ENCODE data around the gene BLOC1S1.

BLOC1S1 gene

GRCh38 chr12:55715833-55716581 is at the start of gene BLOC1S1:
Gene BLOC1S1, plus strand, starts transcription at chr12:55716046. Its CDS starts 6 bp downstream, at chr12:55716052.
- Histone ChIP-seq H3K4me3 (ENCODE audit: insufficient read length, low read depth) (peak within 1 kb of the TSS; percentile 75), H3K9me3 (ENCODE audit: insufficient read depth, low read length) (no peaks in the 10 kb centered on the region), H3K4me1 (ENCODE audit: insufficient read depth, insufficient read length) (peaks cover 14% of the 10 kb centered on the region), H3K9ac (ENCODE audit: insufficient read length, low read depth) (peak within 1 kb of the TSS; percentile 90), H3K27me3 (ENCODE audit: insufficient read depth, insufficient read length) (peaks cover 15% of the 10 kb centered on the region), H3K36me3 (ENCODE audit: insufficient read depth, insufficient read length, low read length) (peaks cover 17% of the 10 kb centered on the region)
- peak; percentile 95 for DNase-seq (ENCODE audit: low read depth, low spot score)
- TF ChIP-seq ZNF274 (IDR thresholded peaks at IDR 0.05; ENCODE audit: low read depth, low read length), result no peak
- TF ChIP-seq YY1 (IDR thresholded peaks at IDR 0.05; ENCODE audit: insufficient read depth, insufficient read length), result no peak
- TF ChIP-seq SUZ12 (IDR thresholded peaks at IDR 0.05; ENCODE audit: extremely low read depth, insufficient read depth, insufficient read length), result no peak

GRCh38 chr12:55666508-55666907 is 49.3 kb upstream of the BLOC1S1 start:
- DNase-seq (ENCODE audit: low read depth, low spot score), result no peak
- H3K27me3 ChIP-seq (ENCODE audit: insufficient read depth, insufficient read length), result no peaks in the 10 kb centered on the region
- peaks cover 8% of the 10 kb centered on the region for H3K4me1 ChIP-seq (ENCODE audit: insufficient read depth, insufficient read length)
- H3K36me3 ChIP-seq (ENCODE audit: insufficient read depth, insufficient read length, low read length), result no peaks in the 10 kb centered on the region
- H3K9me3 ChIP-seq (ENCODE audit: insufficient read depth, low read length), result no peaks in the 10 kb centered on the region
- TF ChIP-seq YY1 (IDR thresholded peaks at IDR 0.05; ENCODE audit: insufficient read depth, insufficient read length) (no peak), ZNF274 (IDR thresholded peaks at IDR 0.05; ENCODE audit: low read depth, low read length) (no peak), SUZ12 (IDR thresholded peaks at IDR 0.05; ENCODE audit: extremely low read depth, insufficient read depth, insufficient read length) (no peak)
- no peak overlapping the region for H3K9ac ChIP-seq (ENCODE audit: insufficient read length, low read depth)
- peak overlapping the region; percentile 24 for H3K4me3 ChIP-seq (ENCODE audit: insufficient read length, low read depth)

DNA sequence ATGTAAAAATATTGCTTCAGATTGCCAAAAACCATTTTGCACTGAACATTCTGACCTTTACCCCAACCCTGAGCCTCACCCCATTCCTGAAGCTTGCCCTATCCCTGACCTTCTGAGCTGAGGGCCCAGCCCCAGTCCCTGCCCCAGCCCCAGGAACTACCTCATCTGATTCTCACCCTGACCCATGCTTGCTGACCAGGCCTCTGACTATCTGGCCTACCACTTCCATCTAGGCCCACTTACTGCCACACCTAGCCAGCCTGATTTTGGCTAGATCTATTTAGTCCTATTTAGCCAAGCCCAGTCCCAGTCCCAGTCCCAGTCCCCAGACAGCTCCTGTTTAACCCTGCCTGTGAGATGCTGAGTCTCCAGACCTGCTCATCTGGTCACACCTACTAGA is 45.6 kb upstream of the BLOC1S1 start:
- Histone ChIP-seq H3K4me1 (ENCODE audit: insufficient read depth, insufficient read length) (peaks cover 8% of the 10 kb centered on the region), H3K9me3 (ENCODE audit: insufficient read depth, low read length) (no peaks in the 10 kb centered on the region), H3K27me3 (ENCODE audit: insufficient read depth, insufficient read length) (no peaks in the 10 kb centered on the region), H3K36me3 (ENCODE audit: insufficient read depth, insufficient read length, low read length) (no peaks in the 10 kb centered on the region), H3K9ac (ENCODE audit: insufficient read length, low read depth) (no peak overlapping the region), H3K4me3 (ENCODE audit: insufficient read length, low read depth) (no peak overlapping the region)
- DNase-seq (ENCODE audit: low read depth, low spot score), result no peak
- TF ChIP-seq ZNF274 (IDR thresholded peaks at IDR 0.05; ENCODE audit: low read depth, low read length), result no peak

- H3K4me1 ChIP-seq (ENCODE audit: insufficient read depth, insufficient read length), result peaks cover 5% of the 10 kb centered on the region
- no peak overlapping the region for H3K4me3 ChIP-seq (ENCODE audit: insufficient read length, low read depth)
- no peak for TF ChIP-seq SUZ12 (IDR thresholded peaks at IDR 0.05; ENCODE audit: extremely low read depth, insufficient read depth, insufficient read length)
- TF ChIP-seq ZNF274 (IDR thresholded peaks at IDR 0.05; ENCODE audit: low read depth, low read length), result no peak
- TF ChIP-seq YY1 (IDR thresholded peaks at IDR 0.05; ENCODE audit: insufficient read depth, insufficient read length), result no peak
- no peaks in the 10 kb centered on the region for H3K27me3 ChIP-seq (ENCODE audit: insufficient read depth, insufficient read length)
- H3K9me3 ChIP-seq (ENCODE audit: insufficient read depth, low read length), result no peaks in the 10 kb centered on the region
- H3K9ac ChIP-seq (ENCODE audit: insufficient read length, low read depth), result no peak overlapping the region
- H3K36me3 ChIP-seq (ENCODE audit: insufficient read depth, insufficient read length, low read length), result no peaks in the 10 kb centered on the region
- no peak for DNase-seq (ENCODE audit: low read depth, low spot score)
Observed at GRCh38 chr12:55671746-55672145, 44.1 kb upstream of the BLOC1S1 start.

DNA sequence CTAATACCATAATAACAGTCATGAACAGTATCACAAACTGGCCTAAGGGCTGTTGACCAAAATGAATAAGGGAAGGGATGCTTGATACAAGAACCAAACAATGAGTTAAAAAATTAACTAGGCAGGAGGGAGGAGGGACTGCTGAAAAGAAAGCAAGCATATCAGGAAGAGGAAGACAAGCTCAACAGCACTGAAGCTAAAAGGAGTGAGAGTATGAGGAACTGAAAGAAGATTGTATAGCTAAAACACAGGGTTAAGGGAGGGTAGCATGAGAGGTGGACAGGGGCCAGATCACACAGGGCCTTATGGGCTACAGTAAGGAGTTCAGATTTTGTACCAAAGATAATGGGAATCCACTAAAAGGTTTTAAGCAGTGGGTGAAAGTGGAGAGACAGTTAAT is 42.2 kb upstream of the BLOC1S1 start:
- H3K4me3 ChIP-seq (ENCODE audit: insufficient read length, low read depth), result no peak overlapping the region
- no peaks in the 10 kb centered on the region for H3K27me3 ChIP-seq (ENCODE audit: insufficient read depth, insufficient read length)
- H3K9me3 ChIP-seq (ENCODE audit: insufficient read depth, low read length), result no peaks in the 10 kb centered on the region
- H3K9ac ChIP-seq (ENCODE audit: insufficient read length, low read depth), result no peak overlapping the region
- no peaks in the 10 kb centered on the region for H3K36me3 ChIP-seq (ENCODE audit: insufficient read depth, insufficient read length, low read length)
- TF ChIP-seq YY1 (IDR thresholded peaks at IDR 0.05; ENCODE audit: insufficient read depth, insufficient read length) (no peak), SUZ12 (IDR thresholded peaks at IDR 0.05; ENCODE audit: extremely low read depth, insufficient read depth, insufficient read length) (no peak), ZNF274 (IDR thresholded peaks at IDR 0.05; ENCODE audit: low read depth, low read length) (no peak)
- DNase-seq (ENCODE audit: low read depth, low spot score), result no peak
- H3K4me1 ChIP-seq (ENCODE audit: insufficient read depth, insufficient read length), result peaks cover 5% of the 10 kb centered on the region

DNA sequence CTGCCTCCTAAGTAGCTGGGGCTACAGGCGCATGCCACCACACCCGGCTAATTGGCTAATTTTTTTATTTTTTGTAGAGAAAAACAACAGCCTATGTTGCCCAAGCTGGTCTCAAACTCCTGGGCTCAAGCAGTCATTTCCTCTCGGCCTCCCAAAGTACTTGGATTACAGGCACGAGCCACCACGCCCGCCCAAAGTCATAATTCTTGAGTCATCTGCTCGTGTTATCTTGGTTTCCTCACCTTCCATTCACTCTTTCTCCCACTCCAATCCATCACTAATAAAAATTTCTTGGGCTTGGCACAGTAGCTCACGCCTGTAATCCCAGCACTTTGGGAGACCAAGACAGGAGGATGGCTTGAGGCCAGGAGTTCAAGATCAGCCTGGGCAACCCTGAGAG is 40.2 kb upstream of the BLOC1S1 start:
- no peak overlapping the region for H3K4me3 ChIP-seq (ENCODE audit: insufficient read length, low read depth)
- TF ChIP-seq YY1 (IDR thresholded peaks at IDR 0.05; ENCODE audit: insufficient read depth, insufficient read length), result no peak
- TF ChIP-seq ZNF274 (IDR thresholded peaks at IDR 0.05; ENCODE audit: low read depth, low read length), result no peak
- TF ChIP-seq SUZ12 (IDR thresholded peaks at IDR 0.05; ENCODE audit: extremely low read depth, insufficient read depth, insufficient read length), result no peak
- H3K9ac ChIP-seq (ENCODE audit: insufficient read length, low read depth), result no peak overlapping the region
- DNase-seq (ENCODE audit: low read depth, low spot score), result no peak
- no peaks in the 10 kb centered on the region for H3K27me3 ChIP-seq (ENCODE audit: insufficient read depth, insufficient read length)
- H3K36me3 ChIP-seq (ENCODE audit: insufficient read depth, insufficient read length, low read length), result no peaks in the 10 kb centered on the region
- H3K9me3 ChIP-seq (ENCODE audit: insufficient read depth, low read length), result no peaks in the 10 kb centered on the region
- H3K4me1 ChIP-seq (ENCODE audit: insufficient read depth, insufficient read length), result no peaks in the 10 kb centered on the region

- H3K4me3 ChIP-seq (ENCODE audit: insufficient read length, low read depth), result no peak overlapping the region
- H3K9me3 ChIP-seq (ENCODE audit: insufficient read depth, low read length), result no peaks in the 10 kb centered on the region
- no peaks in the 10 kb centered on the region for H3K4me1 ChIP-seq (ENCODE audit: insufficient read depth, insufficient read length)
- H3K9ac ChIP-seq (ENCODE audit: insufficient read length, low read depth), result no peak overlapping the region
- TF ChIP-seq YY1 (IDR thresholded peaks at IDR 0.05; ENCODE audit: insufficient read depth, insufficient read length) (no peak), SUZ12 (IDR thresholded peaks at IDR 0.05; ENCODE audit: extremely low read depth, insufficient read depth, insufficient read length) (no peak), ZNF274 (IDR thresholded peaks at IDR 0.05; ENCODE audit: low read depth, low read length) (no peak)
- DNase-seq (ENCODE audit: low read depth, low spot score), result no peak
- no peaks in the 10 kb centered on the region for H3K36me3 ChIP-seq (ENCODE audit: insufficient read depth, insufficient read length, low read length)
- H3K27me3 ChIP-seq (ENCODE audit: insufficient read depth, insufficient read length), result no peaks in the 10 kb centered on the region
Observed at GRCh38 chr12:55676707-55677106, 39.1 kb upstream of the BLOC1S1 start.
